Hematopoietic multipotent progenitor cell treated with erythropoietin and hydrocortisone succinate and interleukin-3 and kit ligand, for 4 days (in vitro differentiated cells): ENCODE measurements around the gene ZNF555.
"Not testable (repeated sequence)": the region's sequence is repeated elsewhere in the genome, so short reads cannot be mapped to it uniquely, and the experiment has no call there.

ENCODE experiments used
- DNase-seq: peaks from one replicate; pipeline ENCODE4 v3.0.0-alpha.2; 2015

The ZNF555 gene

DNA sequence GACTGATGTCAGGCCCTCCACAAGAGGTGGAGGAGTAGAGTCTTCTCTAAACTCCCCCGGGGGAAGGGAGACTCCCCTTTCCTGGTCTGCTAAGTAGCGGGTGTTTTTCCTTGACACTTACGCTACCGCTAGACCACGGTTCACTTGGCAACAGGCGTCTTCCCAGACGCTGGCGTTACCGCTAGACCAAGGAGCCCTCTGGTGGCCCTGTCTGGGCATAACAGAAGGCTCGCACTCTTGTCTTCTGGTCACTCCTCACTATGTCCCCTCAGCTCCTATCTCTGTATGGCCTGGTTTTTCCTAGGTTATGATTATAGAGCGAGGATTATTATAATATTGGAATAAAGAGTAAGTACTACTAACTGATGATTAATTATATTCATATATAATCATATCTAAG, 30.9 kb downstream of the ZNF555 start:
- not testable (repeated sequence) for DNase-seq

DNA sequence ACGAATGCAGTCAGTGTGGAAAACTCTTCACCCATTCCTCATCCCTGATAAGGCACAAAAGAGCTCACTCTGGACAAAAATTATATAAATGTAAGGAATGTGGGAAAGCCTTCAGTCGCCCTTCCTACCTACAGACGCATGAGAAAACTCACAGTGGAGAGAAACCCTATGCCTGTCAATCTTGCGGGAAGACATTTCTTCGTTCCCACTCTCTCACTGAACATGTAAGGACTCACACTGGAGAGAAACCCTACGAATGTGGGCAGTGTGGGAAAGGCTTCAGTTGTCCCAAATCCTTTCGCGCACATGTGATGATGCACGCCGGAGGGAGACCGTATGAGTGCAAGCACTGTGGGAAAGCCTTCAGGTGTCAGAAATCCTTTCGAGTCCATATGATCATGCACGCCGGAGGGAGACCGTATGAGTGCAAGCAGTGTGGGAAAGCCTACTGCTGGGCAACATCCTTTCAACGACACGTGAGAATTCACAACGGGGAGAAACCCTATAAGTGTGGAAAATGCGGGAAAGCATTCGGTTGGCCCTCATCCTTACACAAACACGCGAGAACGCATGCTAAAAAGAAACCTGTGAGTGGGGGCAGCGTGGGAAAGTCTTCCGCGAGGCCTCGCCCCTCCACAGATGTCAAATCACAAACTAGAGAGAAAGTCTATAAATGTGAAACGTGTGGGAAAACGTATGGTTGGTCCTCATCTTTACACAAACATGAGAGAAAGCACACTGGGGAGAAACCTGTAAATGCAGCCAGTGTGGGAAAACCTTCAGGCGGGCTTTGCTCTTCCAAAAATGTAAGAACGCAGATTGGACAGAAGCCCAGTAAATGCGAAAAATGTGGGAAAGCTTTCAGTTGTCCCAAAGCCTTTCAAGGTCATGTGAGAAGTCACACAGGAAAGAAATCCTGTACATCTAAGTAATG, 36.4 kb downstream of the ZNF555 start:
- DNase-seq: no peak

DNA sequence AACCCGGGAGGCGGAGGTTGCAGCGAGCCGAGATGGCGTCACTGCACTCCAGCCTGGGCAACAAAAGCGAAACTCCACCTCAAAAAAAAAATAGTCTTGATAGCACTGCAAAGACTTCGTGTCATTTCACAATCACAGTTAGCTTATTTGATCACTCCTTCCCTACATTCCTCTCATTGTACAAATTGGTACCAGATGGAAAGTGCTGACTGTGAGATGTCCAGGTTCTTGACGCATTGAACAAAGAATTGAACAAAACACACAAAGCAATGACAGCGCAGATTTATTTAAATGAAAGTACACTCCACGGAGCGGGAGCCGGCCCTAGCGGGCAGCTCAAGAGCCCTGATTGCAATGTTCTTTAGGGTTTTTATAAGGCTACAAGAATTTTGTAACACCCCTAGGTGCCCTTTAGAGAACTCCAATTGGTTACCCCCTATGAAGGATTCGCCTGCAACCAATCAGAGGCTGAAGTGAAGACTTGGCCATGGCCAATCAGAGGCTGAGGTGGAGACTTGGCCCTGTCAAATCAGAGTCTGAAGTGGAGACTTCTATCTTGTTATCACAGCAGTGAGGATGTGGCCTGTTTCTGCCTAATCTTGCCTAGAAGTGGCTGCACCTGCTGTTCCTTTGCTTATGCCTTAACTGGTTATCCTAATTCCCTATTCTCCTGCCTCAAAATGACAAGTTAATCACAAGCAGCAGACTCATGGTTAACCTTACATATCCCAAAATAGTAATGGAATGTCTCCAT, 42.6 kb downstream of the ZNF555 start:
- peak; percentile 24 for DNase-seq

DNA sequence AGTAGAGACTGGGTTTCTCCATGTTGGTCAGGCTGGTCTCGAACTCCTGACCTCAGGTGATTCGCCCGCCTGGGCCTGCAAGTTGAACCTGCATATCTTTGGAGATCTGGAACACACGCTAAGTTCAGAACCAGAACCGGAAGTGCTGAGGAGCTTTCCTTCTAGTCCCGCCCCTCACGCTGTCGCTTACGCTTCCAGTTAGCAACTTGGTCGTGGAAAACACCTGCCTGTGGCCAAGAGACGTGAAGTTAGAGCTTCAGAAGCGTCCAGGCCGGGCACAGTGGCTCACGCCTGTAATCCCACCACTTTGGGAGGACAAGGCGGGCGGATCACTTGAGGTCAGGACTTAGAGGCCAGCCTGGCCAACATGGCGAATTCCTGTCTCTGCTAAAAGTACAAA, 44.5 kb downstream of the ZNF555 start:
- DNase-seq: no peak

DNA sequence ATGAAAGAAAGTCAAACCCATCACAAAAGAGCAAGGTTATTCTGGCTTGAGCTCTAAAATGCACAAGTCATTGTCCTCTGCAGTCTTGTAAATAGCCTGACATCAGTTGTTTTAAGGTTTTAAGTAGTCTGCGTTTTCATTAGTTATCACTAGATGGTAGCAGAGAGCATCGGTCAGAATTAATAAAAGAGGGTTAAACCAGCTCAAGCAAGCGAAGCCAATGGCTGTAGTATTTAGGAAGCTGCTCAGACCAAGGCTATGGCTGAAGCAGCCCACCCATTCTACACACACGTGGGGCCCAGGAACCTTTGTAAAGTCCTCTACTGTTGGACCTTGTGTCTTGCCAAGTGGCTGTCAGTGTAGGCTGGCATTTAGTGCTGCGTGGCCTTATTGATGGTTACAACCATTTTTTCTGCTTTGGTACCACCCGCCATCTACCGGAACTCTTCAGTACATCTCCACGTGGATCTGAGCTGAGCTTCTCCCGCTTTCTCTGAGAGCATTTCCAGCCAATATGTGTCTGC, 46.2 kb downstream of the ZNF555 start:
- peak; percentile 87 for DNase-seq

GRCh38 chr19:2888731-2889224, 47.5 kb downstream of the ZNF555 start:
- peak; percentile 73 for DNase-seq

GRCh38 chr19:2890531-2890930, 49.3 kb downstream of the ZNF555 start:
- not testable (repeated sequence) for DNase-seq

GRCh38 chr19:2896694-2897093, 55.4 kb downstream of the ZNF555 start:
- DNase-seq: no peak

GRCh38 chr19:2900296-2901252, 59.3 kb downstream of the ZNF555 start, which contains the start of gene ZNF57:
Gene ZNF57, plus strand, starts transcription at chr19:2900928. Its CDS starts 118 bp downstream, at chr19:2901046.
- peak; percentile 100 for DNase-seq

DNA sequence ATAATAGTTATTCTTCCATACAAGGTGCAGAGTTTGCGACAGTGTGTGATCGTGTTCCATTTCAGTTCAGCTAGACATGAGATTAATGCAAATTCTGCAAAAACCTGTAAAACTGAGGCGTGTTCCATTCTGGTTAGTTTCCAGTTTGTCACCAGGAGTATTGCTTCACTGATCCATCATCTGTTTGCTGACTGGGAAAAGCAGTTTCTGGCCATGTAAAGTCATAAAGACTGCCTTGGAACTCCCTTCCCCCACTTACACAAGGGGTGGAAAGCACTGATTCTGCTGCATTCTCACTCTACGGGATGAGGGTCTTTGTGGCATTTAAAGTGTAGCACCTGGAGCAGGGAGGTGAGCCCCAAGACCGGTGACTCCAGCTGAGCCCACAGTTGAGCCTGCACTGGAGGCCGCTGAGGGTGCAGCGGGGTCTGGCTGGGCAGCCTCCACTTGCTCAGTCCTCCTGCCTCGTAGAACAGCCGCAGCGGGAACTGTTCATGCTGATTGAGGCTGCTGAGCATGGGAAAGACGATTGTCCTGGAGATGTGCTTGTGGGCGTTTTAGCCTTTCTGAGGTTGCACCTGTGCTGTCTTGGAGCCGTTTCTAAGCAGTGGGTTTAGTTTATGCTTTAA, 61.4 kb downstream of the ZNF555 start:
- DNase-seq: no peak

DNA sequence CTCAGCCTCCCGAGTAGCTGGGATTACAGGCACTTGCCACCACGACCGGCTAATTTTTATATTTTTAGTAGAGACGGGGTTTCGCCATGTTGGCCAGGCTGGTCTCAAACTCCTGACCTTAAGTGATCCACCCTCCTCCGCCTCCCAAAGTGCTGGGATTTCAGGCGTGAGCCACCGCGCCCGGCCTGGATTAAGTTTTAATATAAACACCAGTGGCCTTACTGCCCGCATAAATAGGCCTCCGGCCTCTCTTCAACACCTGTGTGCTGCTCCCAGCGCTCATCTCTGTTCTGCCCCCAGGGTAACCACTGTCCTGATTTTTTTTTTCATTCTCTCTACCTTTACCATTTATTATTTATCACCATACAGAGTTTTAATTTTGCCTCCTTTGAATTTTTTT, 62.1 kb downstream of the ZNF555 start:
- DNase-seq: not testable (repeated sequence)

GRCh38 chr19:2905918-2906519, 64.7 kb downstream of the ZNF555 start:
- no peak for DNase-seq

GRCh38 chr19:2906631-2907195, 65.4 kb downstream of the ZNF555 start:
- no peak for DNase-seq
